Epithelial cell of proximal tubule (primary cell): ENCODE measurements around the gene SEC63. TPM values are rescaled to one million over a fixed set of nuclear protein-coding genes. Genes with fewer than 3 reads are reported as not detected.

Experiments used
- DNase-seq: peaks from one replicate; pipeline ENCODE4 v3.0.0-alpha.2; 2011; ENCODE audit warnings: low read depth
- H3K4me3 ChIP-seq: 2 replicates; pipeline ENCODE4 v1.5.1; 2011; ENCODE audit warnings: low read depth, mild to moderate bottlenecking, low read length
- total RNA-seq: library from RNA; depleted of rRNA; stranded (reverse); fragments of >200 nt; gene quantifications from 2 replicates; pipeline ENCODE4 v1.2.3, GENCODE V29; 2015
- TF ChIP-seq, protein P1 (sequence below): conservative IDR thresholded peaks from 2 replicates; pipeline ENCODE4 v1.5.1; 2012; ENCODE audit warnings: low read depth, mild to moderate bottlenecking, low read length

SEC63 gene
- total RNA-seq, 1 donor from 2014 or later = 5.4 TPM

DNA sequence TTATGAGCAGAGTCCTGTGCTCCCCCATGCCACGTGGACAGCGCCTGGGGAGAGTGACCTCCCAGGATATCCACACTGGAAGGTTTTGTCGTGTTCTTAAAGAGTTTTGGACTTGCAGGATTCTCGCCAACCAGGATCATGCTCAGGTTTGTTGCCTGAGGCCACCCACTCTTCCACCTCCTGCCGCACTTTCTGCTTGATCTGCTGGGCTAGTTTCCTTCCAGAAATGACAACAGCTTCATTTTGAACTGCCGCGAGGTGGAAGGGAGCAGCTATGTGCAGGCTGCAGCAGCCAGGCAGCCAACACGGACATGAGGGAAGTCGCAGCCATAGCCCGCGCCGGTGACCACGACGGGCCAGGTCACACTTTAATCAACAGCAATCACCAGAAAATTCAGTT, 27.7 kb upstream of the SEC63 start:
- TF ChIP-seq, protein P1, sequence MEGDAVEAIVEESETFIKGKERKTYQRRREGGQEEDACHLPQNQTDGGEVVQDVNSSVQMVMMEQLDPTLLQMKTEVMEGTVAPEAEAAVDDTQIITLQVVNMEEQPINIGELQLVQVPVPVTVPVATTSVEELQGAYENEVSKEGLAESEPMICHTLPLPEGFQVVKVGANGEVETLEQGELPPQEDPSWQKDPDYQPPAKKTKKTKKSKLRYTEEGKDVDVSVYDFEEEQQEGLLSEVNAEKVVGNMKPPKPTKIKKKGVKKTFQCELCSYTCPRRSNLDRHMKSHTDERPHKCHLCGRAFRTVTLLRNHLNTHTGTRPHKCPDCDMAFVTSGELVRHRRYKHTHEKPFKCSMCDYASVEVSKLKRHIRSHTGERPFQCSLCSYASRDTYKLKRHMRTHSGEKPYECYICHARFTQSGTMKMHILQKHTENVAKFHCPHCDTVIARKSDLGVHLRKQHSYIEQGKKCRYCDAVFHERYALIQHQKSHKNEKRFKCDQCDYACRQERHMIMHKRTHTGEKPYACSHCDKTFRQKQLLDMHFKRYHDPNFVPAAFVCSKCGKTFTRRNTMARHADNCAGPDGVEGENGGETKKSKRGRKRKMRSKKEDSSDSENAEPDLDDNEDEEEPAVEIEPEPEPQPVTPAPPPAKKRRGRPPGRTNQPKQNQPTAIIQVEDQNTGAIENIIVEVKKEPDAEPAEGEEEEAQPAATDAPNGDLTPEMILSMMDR = no peak
- H3K4me3 ChIP-seq = no peak overlapping the region
- DNase-seq = no peak

GRCh38 chr6:107983811-107984210, 25.8 kb upstream of the SEC63 start:
- TF ChIP-seq, protein P1 = no peak
- no peak overlapping the region for H3K4me3 ChIP-seq
- no peak for DNase-seq

DNA sequence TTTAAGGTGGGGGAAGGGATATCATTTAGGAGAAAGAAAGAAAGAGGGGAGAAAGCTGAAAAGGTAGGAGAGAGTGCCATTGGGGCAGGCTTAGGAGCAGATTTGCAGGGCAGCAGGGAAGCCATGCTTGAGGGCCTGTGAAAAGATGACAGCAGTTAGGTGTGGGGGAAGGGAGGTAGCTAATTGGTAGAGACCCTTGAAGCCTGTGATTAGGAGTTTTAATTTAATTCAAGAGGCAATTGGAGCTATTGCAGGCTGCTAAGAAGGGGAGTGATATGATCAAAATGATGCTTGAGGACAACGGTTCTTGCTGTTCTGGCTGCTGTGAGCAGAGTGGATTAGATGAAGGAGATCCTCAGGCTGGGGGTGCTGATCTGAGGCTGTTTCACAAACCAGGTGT, 24.5 kb upstream of the SEC63 start:
- DNase-seq = no peak
- TF ChIP-seq, protein P1 = no peak
- no peak overlapping the region for H3K4me3 ChIP-seq

- DNase-seq = no peak
- TF ChIP-seq, protein P1 = no peak
- H3K4me3 ChIP-seq = no peak overlapping the region
These were observed 23.7 kb upstream of the SEC63 start for GRCh38 chr6:107981695-107982094.

DNA sequence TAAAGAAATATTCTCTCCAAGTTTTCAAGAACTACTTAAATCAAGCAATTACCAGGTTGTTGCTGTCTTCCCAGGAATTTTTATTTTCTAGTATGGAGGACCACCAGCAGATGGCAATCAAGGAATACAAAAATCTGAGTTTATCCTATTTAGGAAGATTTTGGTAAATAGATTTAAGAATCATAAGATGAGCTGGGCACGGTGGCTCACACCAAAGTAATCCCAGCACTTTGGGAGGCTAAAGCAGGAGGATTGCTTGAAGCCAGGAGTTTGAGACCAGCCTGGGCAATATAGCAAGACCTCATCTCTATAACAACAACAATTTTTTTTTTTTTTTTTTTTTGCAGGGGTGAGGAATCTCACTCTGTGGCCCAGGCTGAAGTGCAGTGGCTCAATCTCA, 19.3 kb upstream of the SEC63 start:
- no peak for DNase-seq
- no peak overlapping the region for H3K4me3 ChIP-seq
- TF ChIP-seq, protein P1 = peak; percentile 57

- TF ChIP-seq, protein P1 = no peak
- DNase-seq = no peak
- H3K4me3 ChIP-seq = no peak overlapping the region
These were observed 18.3 kb upstream of the SEC63 start for GRCh38 chr6:107976155-107976783.

DNA sequence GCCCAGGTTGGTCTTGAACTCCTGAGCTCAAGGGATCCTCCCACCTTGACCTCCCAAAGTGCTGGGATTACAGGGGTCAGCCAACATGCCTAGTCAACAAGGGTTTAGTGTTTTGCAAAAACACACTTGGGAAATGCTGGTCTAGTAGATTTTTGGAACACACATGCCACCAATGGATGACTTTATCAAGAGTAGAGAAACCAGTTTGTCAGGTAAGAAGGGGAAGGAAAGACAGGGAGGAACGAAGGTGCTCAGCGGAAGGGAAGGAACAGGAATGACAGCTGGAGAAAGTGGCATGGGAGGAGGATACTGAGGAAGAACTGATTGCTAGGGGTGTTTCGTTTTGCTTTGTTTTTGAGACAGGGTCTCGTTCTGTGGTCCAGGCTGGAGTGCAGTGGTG, 15.6 kb upstream of the SEC63 start:
- DNase-seq = no peak
- no peak overlapping the region for H3K4me3 ChIP-seq
- TF ChIP-seq, protein P1 = no peak
